Suprapubic skin (tissue), 4 donors: ENCODE measurements around the gene LMF1.

Source experiments
- CTCF ChIP-seq, 2 donors: fragments of 200-600 bp in 1 of 2; fragments of 450-650 bp in 1 of 2; sonication (generic) in 1 of 2; IDR thresholded peaks; one replicate each; pipeline ENCODE4 v1.5.1; 2016 to 2019; ENCODE audit warnings: antibody characterized with exemption in 2 of 2, mild to moderate bottlenecking in 1 of 2, moderate library complexity in 1 of 2
- POLR2A ChIP-seq, 2 donors: fragments of 450-650 bp; IDR thresholded peaks; one replicate each; pipeline ENCODE4 v1.6.1; 2017; ENCODE audit warnings: antibody characterized with exemption in 2 of 2, mild to moderate bottlenecking in 2 of 2, moderate library complexity in 2 of 2
- POLR2AphosphoS5 ChIP-seq, 3 donors: sonication (generic); formaldehyde crosslinking; IDR thresholded peaks; one replicate each; pipeline ENCODE4 v1.6.1; 2017; ENCODE audit warnings: antibody characterized with exemption in 3 of 3

- TF ChIP-seq CTCF (IDR thresholded peaks at IDR 0.05), result no peak
- TF ChIP-seq POLR2A (IDR thresholded peaks at IDR 0.05), result no peak
- no peak for TF ChIP-seq POLR2AphosphoS5 (IDR thresholded peaks at IDR 0.05)
These were observed 104.4 kb downstream of the LMF1 start for GRCh38 chr16:866252-866896.
